ENCODE data around the gene RIMBP2. TPM values are rescaled to one million over a fixed set of nuclear protein-coding genes. Genes with fewer than 3 reads are reported as not detected.

Gene RIMBP2
- total RNA-seq, 1 donor from 2014 or later = 0.99 TPM

DNA sequence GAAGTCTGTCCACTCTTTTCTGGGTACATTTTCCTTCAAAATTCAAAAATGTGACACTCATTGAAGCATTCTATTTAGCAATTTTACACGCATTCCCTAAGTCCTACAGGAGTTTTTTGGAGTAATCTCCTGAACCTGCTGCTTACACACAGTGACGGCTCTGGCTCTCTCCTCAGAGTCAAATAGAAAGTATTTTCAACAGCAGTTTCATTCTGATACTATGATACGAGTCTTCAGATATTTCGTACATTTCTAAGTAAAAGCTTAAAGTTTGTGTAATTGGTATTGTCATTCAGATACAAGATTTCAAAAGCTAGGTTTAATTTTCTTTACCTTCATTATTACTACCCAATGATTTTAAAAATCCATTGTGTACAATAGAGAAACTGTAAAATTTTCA lies 342.0 kb downstream of the RIMBP2 start:
- no peak overlapping the region for H3K4me3 ChIP-seq
- no peaks in the 10 kb centered on the region for H3K9me3 Mint-ChIP-seq
- DNase-seq (ENCODE audit: low spot score) = no peak
- no peak overlapping the region for H3K4me3 Mint-ChIP-seq
- no peaks in the 10 kb centered on the region for H3K9me3 ChIP-seq (ENCODE audit: low read depth)
- H3K4me1 ChIP-seq = no peaks in the 10 kb centered on the region
- H3K27ac ChIP-seq = no peak overlapping the region
- H3K36me3 ChIP-seq = no peaks in the 10 kb centered on the region
- H3K27me3 Mint-ChIP-seq (ENCODE audit: insufficient read depth, low read depth) = peaks cover 3% of the 10 kb centered on the region
- H3K27me3 ChIP-seq = peaks cover 12% of the 10 kb centered on the region
- no peak overlapping the region for H3K27ac Mint-ChIP-seq
- H3K79me2 ChIP-seq (ENCODE audit: low read depth) = no peaks in the 10 kb centered on the region
- no peaks in the 10 kb centered on the region for H3K36me3 Mint-ChIP-seq
- no peaks in the 10 kb centered on the region for H3F3A ChIP-seq (ENCODE audit: low read depth)
- no peaks in the 10 kb centered on the region for H4K20me1 ChIP-seq (ENCODE audit: low read depth)
- TF ChIP-seq EZH2 (IDR thresholded peaks at IDR 0.05) (no peak), EZH2phosphoT487 (IDR thresholded peaks at IDR 0.05) (no peak)
- TF ChIP-seq, protein P1, sequence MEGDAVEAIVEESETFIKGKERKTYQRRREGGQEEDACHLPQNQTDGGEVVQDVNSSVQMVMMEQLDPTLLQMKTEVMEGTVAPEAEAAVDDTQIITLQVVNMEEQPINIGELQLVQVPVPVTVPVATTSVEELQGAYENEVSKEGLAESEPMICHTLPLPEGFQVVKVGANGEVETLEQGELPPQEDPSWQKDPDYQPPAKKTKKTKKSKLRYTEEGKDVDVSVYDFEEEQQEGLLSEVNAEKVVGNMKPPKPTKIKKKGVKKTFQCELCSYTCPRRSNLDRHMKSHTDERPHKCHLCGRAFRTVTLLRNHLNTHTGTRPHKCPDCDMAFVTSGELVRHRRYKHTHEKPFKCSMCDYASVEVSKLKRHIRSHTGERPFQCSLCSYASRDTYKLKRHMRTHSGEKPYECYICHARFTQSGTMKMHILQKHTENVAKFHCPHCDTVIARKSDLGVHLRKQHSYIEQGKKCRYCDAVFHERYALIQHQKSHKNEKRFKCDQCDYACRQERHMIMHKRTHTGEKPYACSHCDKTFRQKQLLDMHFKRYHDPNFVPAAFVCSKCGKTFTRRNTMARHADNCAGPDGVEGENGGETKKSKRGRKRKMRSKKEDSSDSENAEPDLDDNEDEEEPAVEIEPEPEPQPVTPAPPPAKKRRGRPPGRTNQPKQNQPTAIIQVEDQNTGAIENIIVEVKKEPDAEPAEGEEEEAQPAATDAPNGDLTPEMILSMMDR (IDR thresholded peaks at IDR 0.05) = no peak
- no peak overlapping the region for H2AFZ ChIP-seq (replicated peaks)
- H3K4me1 Mint-ChIP-seq = peaks cover 14% of the 10 kb centered on the region
- no peak overlapping the region for H3K9ac ChIP-seq
- H3K4me2 ChIP-seq = no peak overlapping the region

DNA sequence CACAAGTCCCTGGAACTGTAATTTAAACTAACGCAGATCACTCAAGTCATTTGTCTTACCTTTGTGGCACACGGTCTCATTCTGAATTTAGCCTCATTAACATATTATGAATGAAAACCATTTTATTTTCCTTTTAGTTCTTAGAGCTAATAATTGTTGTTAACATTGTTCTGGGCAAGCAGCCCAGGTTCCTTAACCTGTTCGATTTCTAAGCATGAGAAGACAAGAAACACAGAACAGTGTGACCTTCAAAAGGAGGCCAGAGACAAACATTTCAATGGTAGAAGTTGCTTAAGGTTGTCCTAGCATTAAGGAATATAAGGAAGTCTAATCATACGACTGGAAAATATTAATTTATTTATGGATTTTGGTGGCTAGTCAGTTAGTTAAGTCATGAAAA lies 343.2 kb downstream of the RIMBP2 start:
- Histone ChIP-seq H3K36me3 (no peaks in the 10 kb centered on the region), H2AFZ (replicated peaks) (no peak overlapping the region), H3K4me3 (no peak overlapping the region), H3K27me3 (peaks cover under 1% of the 10 kb centered on the region), H3F3A (ENCODE audit: low read depth) (no peaks in the 10 kb centered on the region), H4K20me1 (ENCODE audit: low read depth) (no peaks in the 10 kb centered on the region), H3K9me3 (ENCODE audit: low read depth) (no peaks in the 10 kb centered on the region), H3K79me2 (ENCODE audit: low read depth) (no peaks in the 10 kb centered on the region), H3K9ac (no peak overlapping the region), H3K4me2 (no peak overlapping the region), H3K4me1 (no peaks in the 10 kb centered on the region), H3K27ac (no peak overlapping the region)
- Mint-ChIP-seq H3K36me3 (no peaks in the 10 kb centered on the region), H3K9me3 (no peaks in the 10 kb centered on the region), H3K27ac (no peak overlapping the region), H3K4me1 (peaks cover 14% of the 10 kb centered on the region), H3K4me3 (no peak overlapping the region), H3K27me3 (ENCODE audit: insufficient read depth, low read depth) (peaks cover 9% of the 10 kb centered on the region)
- no peak for DNase-seq (ENCODE audit: low spot score)
- TF ChIP-seq, protein P1 (IDR thresholded peaks at IDR 0.05) = no peak
- TF ChIP-seq EZH2phosphoT487 (IDR thresholded peaks at IDR 0.05) (no peak), EZH2 (IDR thresholded peaks at IDR 0.05) (no peak)

DNA sequence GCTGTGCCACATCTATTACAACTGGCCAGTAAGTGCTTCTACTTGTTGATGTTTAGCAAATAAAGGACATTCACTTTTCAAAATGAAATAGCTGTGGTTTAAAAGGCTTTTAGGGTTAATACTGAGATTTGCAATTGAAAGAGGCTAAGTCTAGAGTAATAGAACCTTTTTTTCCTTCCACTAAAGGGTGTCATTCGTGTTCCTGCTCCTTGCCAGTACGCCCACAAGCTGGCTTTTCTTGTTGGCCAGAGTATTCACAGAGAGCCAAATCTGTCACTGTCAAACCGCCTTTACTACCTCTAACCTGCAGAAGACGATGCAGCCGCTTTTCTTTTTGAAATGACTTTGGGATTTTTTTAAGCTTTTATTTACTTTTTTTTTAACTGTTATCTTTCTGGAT lies 344.8 kb downstream of the RIMBP2 start:
- no peak overlapping the region for H3K4me3 Mint-ChIP-seq
- H3K79me2 ChIP-seq (ENCODE audit: low read depth) = no peaks in the 10 kb centered on the region
- no peak overlapping the region for H3K4me2 ChIP-seq
- H4K20me1 ChIP-seq (ENCODE audit: low read depth) = no peaks in the 10 kb centered on the region
- no peak overlapping the region for H3K27ac Mint-ChIP-seq
- H3K4me1 ChIP-seq = no peaks in the 10 kb centered on the region
- H3F3A ChIP-seq (ENCODE audit: low read depth) = no peaks in the 10 kb centered on the region
- H3K9me3 ChIP-seq (ENCODE audit: low read depth) = no peaks in the 10 kb centered on the region
- no peaks in the 10 kb centered on the region for H3K36me3 ChIP-seq
- no peaks in the 10 kb centered on the region for H3K27me3 ChIP-seq
- no peak for DNase-seq (ENCODE audit: low spot score)
- peaks cover 11% of the 10 kb centered on the region for H3K27me3 Mint-ChIP-seq (ENCODE audit: insufficient read depth, low read depth)
- no peak overlapping the region for H3K27ac ChIP-seq
- no peak overlapping the region for H3K9ac ChIP-seq
- H2AFZ ChIP-seq (replicated peaks) = no peak overlapping the region
- H3K4me1 Mint-ChIP-seq = peaks cover 14% of the 10 kb centered on the region
- H3K36me3 Mint-ChIP-seq = no peaks in the 10 kb centered on the region
- H3K4me3 ChIP-seq = no peak overlapping the region
- H3K9me3 Mint-ChIP-seq = no peaks in the 10 kb centered on the region
- no peak for TF ChIP-seq EZH2phosphoT487 (IDR thresholded peaks at IDR 0.05)

DNA sequence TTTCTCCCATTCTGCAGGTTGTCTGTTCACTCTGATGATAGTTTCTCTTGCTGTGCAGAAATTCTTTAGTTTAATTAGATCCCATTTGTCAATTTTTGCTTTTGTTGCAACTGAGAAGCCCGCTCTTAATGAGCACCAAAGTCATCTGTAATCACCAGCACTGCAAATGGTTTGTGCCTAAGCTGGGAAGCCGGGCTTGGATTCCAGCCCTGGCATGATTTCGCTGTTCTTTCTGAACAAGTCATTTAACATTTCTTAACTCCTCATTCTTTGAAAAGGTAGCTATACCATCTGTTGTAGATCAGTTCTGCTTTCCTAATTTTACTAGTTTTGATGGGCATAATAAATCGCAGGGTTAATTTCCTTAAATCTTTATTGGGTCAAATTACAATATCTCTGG lies 346.3 kb downstream of the RIMBP2 start:
- Histone ChIP-seq H3K9ac (no peak overlapping the region), H3K27ac (no peak overlapping the region), H3K4me1 (no peaks in the 10 kb centered on the region), H3K79me2 (ENCODE audit: low read depth) (no peaks in the 10 kb centered on the region), H2AFZ (replicated peaks) (no peak overlapping the region), H4K20me1 (ENCODE audit: low read depth) (no peaks in the 10 kb centered on the region), H3F3A (ENCODE audit: low read depth) (no peaks in the 10 kb centered on the region), H3K27me3 (no peaks in the 10 kb centered on the region), H3K4me3 (no peak overlapping the region), H3K9me3 (ENCODE audit: low read depth) (no peaks in the 10 kb centered on the region), H3K4me2 (no peak overlapping the region), H3K36me3 (no peaks in the 10 kb centered on the region)
- Mint-ChIP-seq H3K27ac (no peak overlapping the region), H3K4me3 (no peak overlapping the region), H3K9me3 (no peaks in the 10 kb centered on the region), H3K27me3 (ENCODE audit: insufficient read depth, low read depth) (peaks cover 11% of the 10 kb centered on the region), H3K4me1 (peaks cover 19% of the 10 kb centered on the region), H3K36me3 (no peaks in the 10 kb centered on the region)
- DNase-seq (ENCODE audit: low spot score) = no peak
- TF ChIP-seq EZH2phosphoT487 (IDR thresholded peaks at IDR 0.05) = no peak
- TF ChIP-seq EZH2 (IDR thresholded peaks at IDR 0.05) = no peak
- TF ChIP-seq, protein P1 (IDR thresholded peaks at IDR 0.05) = no peak
